Endothelial cell of hepatic sinusoid (primary cell): ENCODE results near the gene WDR38.

Experiments used
- in situ Hi-C: cut with HindIII; loops from 2 replicates; pipeline ENCODE4 v1.10.0; 2017; ENCODE audit warnings: low sequenced_read_pairs

The WDR38 gene

GRCh38 chr9:124855944-124856765 lies 2.9 kb downstream of the WDR38 start:
- in situ Hi-C loops = no loop called here

- in situ Hi-C loops = no loop called here
Observed at GRCh38 chr9:124857533-124858162, 4.4 kb downstream of the WDR38 start.

GRCh38 chr9:124858330-124859046 lies 5.2 kb downstream of the WDR38 start:
- in situ Hi-C loops = no loop called here

- in situ Hi-C loops = no loop called here
Observed at GRCh38 chr9:124859803-124860581, 6.7 kb downstream of the WDR38 start.

- in situ Hi-C loops = no loop called here
Observed at GRCh38 chr9:124860582-124861341, 7.5 kb downstream of the WDR38 start.

- in situ Hi-C loops = no loop called here
Observed at GRCh38 chr9:124861342-124862229, 8.3 kb downstream of the WDR38 start, which contains the start of the genes ARPC5L and RPL35. Gene ARPC5L, plus strand, starts transcription at chr9:124862130. Its CDS starts 7,161 bp downstream, at chr9:124869291. Gene RPL35, minus strand, starts transcription at chr9:124861957. Its CDS starts 45 bp downstream, at chr9:124861912.

- in situ Hi-C loops = no loop called here
Observed at GRCh38 chr9:124863371-124863871, 10.2 kb downstream of the WDR38 start.

GRCh38 chr9:124868511-124869465 lies 15.5 kb downstream of the WDR38 start:
- in situ Hi-C loops = no loop called here

- in situ Hi-C loops = no loop called here
Observed at GRCh38 chr9:124869466-124869985, 16.3 kb downstream of the WDR38 start.

- in situ Hi-C loops = loop anchor here (5.0 kb wide), 1 partner anchor 98 kb away; the partner anchor contains the start of gene NR6A1
Observed at GRCh38 chr9:124869986-124870560, 16.8 kb downstream of the WDR38 start.

- in situ Hi-C loops = loop anchor here (5.0 kb wide), 1 partner anchor 98 kb away; the partner anchor contains the start of gene NR6A1
Observed at GRCh38 chr9:124870723-124871122, 17.5 kb downstream of the WDR38 start.

- in situ Hi-C loops = loop anchor here (5.0 kb wide), 1 partner anchor 99 kb away; the partner anchor contains the start of gene NR6A1
Observed at GRCh38 chr9:124871156-124871561, 17.9 kb downstream of the WDR38 start.

GRCh38 chr9:124873664-124874063 lies 20.4 kb downstream of the WDR38 start:
- in situ Hi-C loops = loop anchor here (5.0 kb wide), 1 partner anchor 101 kb away; the partner anchor contains the start of gene NR6A1

GRCh38 chr9:124875501-124875900 lies 22.2 kb downstream of the WDR38 start:
- in situ Hi-C loops = no loop called here

GRCh38 chr9:124877021-124877782 lies 23.9 kb downstream of the WDR38 start:
- in situ Hi-C loops = no loop called here

- in situ Hi-C loops = no loop called here
Observed at GRCh38 chr9:124878021-124878420, 24.8 kb downstream of the WDR38 start.
